ENCODE measurements around the gene GLI3. TPM values are rescaled to one million over a fixed set of nuclear protein-coding genes. Genes with fewer than 3 reads are reported as not detected.

Gene GLI3
- total RNA-seq, 1 experiment from 2014 or later: 23.1 TPM

- Mint-ChIP-seq H3K4me1 (ENCODE audit: insufficient read depth, unreplicated experiment) (no peaks in the 10 kb centered on the region), H3K4me3 (ENCODE audit: unreplicated experiment) (no peak overlapping the region), H3K27ac (ENCODE audit: low read depth, unreplicated experiment) (no peak overlapping the region), H3K27me3 (ENCODE audit: insufficient read depth, unreplicated experiment) (no peaks in the 10 kb centered on the region), H3K36me3 (ENCODE audit: insufficient read depth, unreplicated experiment) (no peaks in the 10 kb centered on the region), H3K9me3 (ENCODE audit: unreplicated experiment) (no peaks in the 10 kb centered on the region)
- BruUV-seq (replicated peaks): no TSS peak
- TF ChIP-seq, protein P1, sequence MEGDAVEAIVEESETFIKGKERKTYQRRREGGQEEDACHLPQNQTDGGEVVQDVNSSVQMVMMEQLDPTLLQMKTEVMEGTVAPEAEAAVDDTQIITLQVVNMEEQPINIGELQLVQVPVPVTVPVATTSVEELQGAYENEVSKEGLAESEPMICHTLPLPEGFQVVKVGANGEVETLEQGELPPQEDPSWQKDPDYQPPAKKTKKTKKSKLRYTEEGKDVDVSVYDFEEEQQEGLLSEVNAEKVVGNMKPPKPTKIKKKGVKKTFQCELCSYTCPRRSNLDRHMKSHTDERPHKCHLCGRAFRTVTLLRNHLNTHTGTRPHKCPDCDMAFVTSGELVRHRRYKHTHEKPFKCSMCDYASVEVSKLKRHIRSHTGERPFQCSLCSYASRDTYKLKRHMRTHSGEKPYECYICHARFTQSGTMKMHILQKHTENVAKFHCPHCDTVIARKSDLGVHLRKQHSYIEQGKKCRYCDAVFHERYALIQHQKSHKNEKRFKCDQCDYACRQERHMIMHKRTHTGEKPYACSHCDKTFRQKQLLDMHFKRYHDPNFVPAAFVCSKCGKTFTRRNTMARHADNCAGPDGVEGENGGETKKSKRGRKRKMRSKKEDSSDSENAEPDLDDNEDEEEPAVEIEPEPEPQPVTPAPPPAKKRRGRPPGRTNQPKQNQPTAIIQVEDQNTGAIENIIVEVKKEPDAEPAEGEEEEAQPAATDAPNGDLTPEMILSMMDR (IDR thresholded peaks at IDR 0.05; ENCODE audit: unreplicated experiment): no peak
- ChIA-PET CTCF (interaction anchor here (0.6 to 2.5 kb wide), 5 partner anchors 9 to 564 kb away, joined by 3 to 9 read pairs (median 3); no protein-coding TSS in a partner anchor), POLR2A (interaction anchor here (0.7 to 1.2 kb wide), 3 partner anchors 9 to 716 kb away, joined by 3 to 5 read pairs (median 4); no protein-coding TSS in a partner anchor)
- no peak for DNase-seq (ENCODE audit: unreplicated experiment)
- intact Hi-C loops (cut with micrococcal nuclease): loop anchor here (5.0 kb wide), 1 partner anchor 565 kb away; no protein-coding TSS in a partner anchor
These were observed 109.8 kb downstream of the GLI3 start for GRCh38 chr7:42127232-42127622.

DNA sequence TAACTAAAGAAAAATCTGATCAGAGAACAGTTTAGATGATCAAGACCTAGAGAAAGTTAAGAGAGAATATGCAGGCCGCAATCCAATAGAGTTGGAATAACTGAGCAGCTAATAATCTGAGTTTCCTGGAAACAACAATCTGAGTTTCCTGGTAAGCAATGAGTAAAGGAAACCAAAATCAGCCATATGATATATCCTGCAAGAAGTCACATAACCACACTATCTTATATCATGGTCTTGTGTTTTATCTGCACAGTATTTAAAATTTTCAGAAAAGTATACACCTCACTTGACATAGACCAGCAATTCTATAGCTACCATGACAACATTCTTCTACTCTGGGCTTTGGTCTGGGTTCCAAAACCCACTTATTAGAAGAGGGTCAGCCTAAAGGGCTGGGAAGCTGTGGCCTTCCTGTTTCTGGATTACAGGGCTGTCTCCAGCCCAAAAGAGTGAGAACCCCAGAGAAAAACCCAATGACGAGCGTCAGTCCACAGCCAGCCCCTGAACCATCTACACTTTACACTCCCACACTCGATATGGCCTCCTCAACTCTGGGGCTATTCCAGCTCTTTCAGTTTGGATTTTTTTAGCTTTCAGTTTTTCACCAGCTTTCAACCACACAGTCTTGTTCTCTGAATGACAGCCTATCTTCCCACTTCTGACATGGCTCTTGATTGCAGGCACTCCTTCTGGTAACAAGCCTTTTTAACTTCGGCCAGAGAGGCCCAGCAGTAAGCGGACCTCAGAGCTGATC is 110.4 kb downstream of the GLI3 start:
- Mint-ChIP-seq H3K27ac (ENCODE audit: low read depth, unreplicated experiment) (no peak overlapping the region), H3K9me3 (ENCODE audit: unreplicated experiment) (no peaks in the 10 kb centered on the region), H3K4me3 (ENCODE audit: unreplicated experiment) (no peak overlapping the region), H3K4me1 (ENCODE audit: insufficient read depth, unreplicated experiment) (no peaks in the 10 kb centered on the region), H3K36me3 (ENCODE audit: insufficient read depth, unreplicated experiment) (no peaks in the 10 kb centered on the region), H3K27me3 (ENCODE audit: insufficient read depth, unreplicated experiment) (no peaks in the 10 kb centered on the region)
- ChIA-PET POLR2A (interaction anchor here (0.9 to 1.2 kb wide), 2 partner anchors 13 to 44 kb away, joined by 3 to 4 read pairs; no protein-coding TSS in a partner anchor), CTCF (interaction anchor here (0.8 to 2.5 kb wide), 4 partner anchors 55 to 564 kb away, joined by 3 to 9 read pairs (median 4); no protein-coding TSS in a partner anchor)
- intact Hi-C loops (cut with micrococcal nuclease): loop anchor here (5.0 kb wide), 1 partner anchor 566 kb away; no protein-coding TSS in a partner anchor
- no TSS peak for BruUV-seq (replicated peaks)
- TF ChIP-seq, protein P1 (IDR thresholded peaks at IDR 0.05; ENCODE audit: unreplicated experiment): no peak
- DNase-seq (ENCODE audit: unreplicated experiment): no peak

GRCh38 chr7:42125321-42125720 is 111.7 kb downstream of the GLI3 start:
- Mint-ChIP-seq H3K4me3 (ENCODE audit: unreplicated experiment) (no peak overlapping the region), H3K9me3 (ENCODE audit: unreplicated experiment) (no peaks in the 10 kb centered on the region), H3K36me3 (ENCODE audit: insufficient read depth, unreplicated experiment) (no peaks in the 10 kb centered on the region), H3K4me1 (ENCODE audit: insufficient read depth, unreplicated experiment) (no peaks in the 10 kb centered on the region), H3K27me3 (ENCODE audit: insufficient read depth, unreplicated experiment) (no peaks in the 10 kb centered on the region), H3K27ac (ENCODE audit: low read depth, unreplicated experiment) (no peak overlapping the region)
- TF ChIP-seq, protein P1 (IDR thresholded peaks at IDR 0.05; ENCODE audit: unreplicated experiment): no peak
- ChIA-PET POLR2A (interaction anchor here (0.6 to 0.7 kb wide), 2 partner anchors 54 to 575 kb away, joined by 3 to 4 read pairs; no protein-coding TSS in a partner anchor), CTCF (no interaction called here)
- intact Hi-C loops (cut with micrococcal nuclease): loop anchor here (5.0 kb wide), 1 partner anchor 567 kb away; no protein-coding TSS in a partner anchor
- no TSS peak for BruUV-seq (replicated peaks)
- no peak for DNase-seq (ENCODE audit: unreplicated experiment)

- Mint-ChIP-seq H3K27me3 (ENCODE audit: insufficient read depth, unreplicated experiment) (no peaks in the 10 kb centered on the region), H3K9me3 (ENCODE audit: unreplicated experiment) (no peaks in the 10 kb centered on the region), H3K4me1 (ENCODE audit: insufficient read depth, unreplicated experiment) (no peaks in the 10 kb centered on the region), H3K4me3 (ENCODE audit: unreplicated experiment) (no peak overlapping the region), H3K36me3 (ENCODE audit: insufficient read depth, unreplicated experiment) (no peaks in the 10 kb centered on the region), H3K27ac (ENCODE audit: low read depth, unreplicated experiment) (no peak overlapping the region)
- TF ChIP-seq, protein P1 (IDR thresholded peaks at IDR 0.05; ENCODE audit: unreplicated experiment): no peak
- intact Hi-C loops (cut with micrococcal nuclease): no loop called here
- POLR2A ChIA-PET: interaction anchor here (0.6 to 1.0 kb wide), 3 partner anchors 9 to 1990 kb away, joined by 3 read pairs; no protein-coding TSS in a partner anchor
- BruUV-seq (replicated peaks): no TSS peak
- no peak for DNase-seq (ENCODE audit: unreplicated experiment)
- CTCF ChIA-PET: interaction anchor here (1.0 kb wide), 1 partner anchor 51 kb away, joined by 3 read pairs; no protein-coding TSS in a partner anchor
These were observed 113.3 kb downstream of the GLI3 start for GRCh38 chr7:42123716-42124115.

Measured in MCF 10A (cell line).